HG02938 (cell line): Measurements from ENCODE around the gene FLRT1.
"Not testable (repeated sequence)": the region's sequence is repeated elsewhere in the genome, so short reads cannot be mapped to it uniquely, and the experiment has no call there.

ENCODE experiments used
- ATAC-seq: cut with Tn5 transposase; IDR thresholded peaks from one replicate; pipeline ENCODE4 v1.9.1; 2021; ENCODE audit warnings: mild to moderate bottlenecking, moderate library complexity; ENCODE audit not compliant: unreplicated experiment

The FLRT1 gene

DNA sequence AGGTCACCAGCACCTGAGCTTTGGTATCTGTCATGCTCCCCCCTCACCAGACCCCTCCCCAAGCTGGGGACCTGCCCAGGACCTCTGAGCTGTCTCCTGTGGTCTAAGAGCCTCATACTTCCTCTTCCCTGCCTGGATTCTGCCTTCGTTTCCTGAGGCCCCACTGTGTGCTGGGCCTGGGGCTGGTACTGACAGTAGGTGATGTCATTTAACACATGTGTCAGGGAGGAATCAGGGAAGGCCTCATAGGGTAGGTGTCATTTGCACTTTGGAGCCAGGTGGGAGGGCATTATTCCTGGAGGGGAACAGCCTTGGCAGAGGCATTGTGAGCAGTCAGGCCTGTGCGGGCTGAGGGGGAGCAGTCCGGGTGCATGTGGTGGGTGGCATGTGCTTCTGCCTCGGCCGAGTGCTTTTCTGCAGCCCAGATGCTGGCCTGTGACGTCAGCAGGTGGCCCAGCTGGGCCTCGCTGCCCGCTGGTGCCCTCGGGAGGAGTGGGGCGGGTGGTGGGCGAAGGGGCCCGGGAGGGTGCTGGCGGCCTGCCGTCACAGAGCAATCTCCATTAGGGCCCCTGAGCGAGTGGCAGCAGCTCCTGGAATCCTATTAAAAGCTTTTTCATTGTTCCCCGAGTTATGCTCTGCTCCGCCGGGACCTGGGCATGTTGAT lies 9.1 kb downstream of the FLRT1 start:
- no peak for ATAC-seq

GRCh38 chr11:64045700-64046099 lies 10.0 kb downstream of the FLRT1 start:
- no peak for ATAC-seq

DNA sequence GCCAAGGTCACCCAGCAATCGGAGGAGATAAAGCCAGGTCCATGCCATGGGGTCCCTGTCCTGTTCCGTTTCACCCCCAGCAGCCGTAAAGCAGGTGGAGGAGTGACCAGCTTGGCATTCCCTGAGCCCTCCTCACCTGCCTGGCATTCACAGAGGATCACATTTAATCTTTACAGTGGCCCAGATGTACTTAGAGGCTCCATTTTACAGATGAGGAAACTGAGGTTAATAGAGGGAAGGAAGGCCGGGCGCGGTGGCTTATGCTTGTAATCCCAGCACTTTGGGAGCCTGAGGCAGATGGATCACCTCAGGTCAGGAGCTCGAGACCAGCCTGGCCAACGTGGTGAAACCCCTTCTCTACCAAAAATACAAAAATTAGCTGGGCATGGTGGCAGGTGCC lies 11.6 kb downstream of the FLRT1 start:
- not testable (repeated sequence) for ATAC-seq

DNA sequence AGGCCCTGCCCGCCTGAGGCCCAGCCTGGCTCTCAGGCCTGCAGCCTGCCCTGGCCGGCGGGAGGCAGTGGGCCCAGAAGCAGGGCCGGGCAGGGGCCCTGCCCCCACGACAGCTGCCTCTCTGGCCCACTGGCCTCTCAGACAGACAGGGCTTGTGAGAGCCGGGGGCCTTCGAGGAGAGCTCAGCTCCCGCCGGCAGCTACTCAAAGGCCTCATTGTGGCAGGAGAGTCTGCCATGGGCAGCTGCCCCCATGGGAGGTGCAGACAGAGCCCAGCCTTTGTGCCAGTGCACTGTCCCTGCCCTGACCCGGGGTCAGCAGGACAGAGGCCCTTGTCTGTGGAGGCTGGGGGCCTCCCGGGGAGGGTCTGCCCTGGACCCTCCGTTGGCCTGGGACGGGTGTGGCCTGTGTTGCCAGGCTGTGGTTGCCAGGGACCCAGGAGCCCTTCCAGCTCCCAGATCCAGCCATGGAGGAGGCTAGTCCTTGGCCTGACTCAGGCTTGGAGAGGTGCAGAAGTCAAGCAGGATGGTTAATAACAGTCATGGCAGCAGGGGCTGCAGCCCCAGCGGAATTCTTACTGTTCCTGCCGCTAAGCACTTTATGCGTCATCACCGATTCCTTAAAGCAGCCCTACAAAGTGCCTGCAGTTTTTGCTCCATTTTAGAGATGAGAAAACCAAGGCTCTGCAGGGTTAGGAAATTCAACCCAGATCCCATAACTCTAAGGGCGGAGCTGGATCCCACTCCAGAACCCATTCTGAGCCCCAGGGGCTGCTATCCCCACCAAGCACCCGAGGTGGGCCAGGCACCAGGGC lies 12.5 kb downstream of the FLRT1 start:
- no peak for ATAC-seq

DNA sequence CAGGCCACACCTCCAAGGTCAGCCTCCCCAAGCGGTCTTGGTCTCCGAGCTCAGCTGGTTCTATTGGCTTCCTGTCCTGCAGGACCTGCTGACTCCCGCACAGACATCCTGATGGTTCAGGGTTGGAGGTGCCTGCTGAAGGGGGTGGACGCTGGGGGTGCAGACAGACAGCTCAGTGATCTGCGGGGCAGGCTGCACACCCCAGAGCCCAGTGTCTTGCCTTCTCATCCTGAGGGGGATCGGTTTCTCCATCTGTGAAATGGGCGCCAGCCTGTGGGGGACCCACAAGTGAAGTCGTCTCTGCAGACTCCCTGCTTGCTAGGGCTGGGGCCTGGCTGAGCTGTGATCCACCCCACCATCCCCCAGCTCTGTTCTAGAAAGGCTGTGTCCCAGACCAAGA lies 13.8 kb downstream of the FLRT1 start:
- ATAC-seq: no peak

DNA sequence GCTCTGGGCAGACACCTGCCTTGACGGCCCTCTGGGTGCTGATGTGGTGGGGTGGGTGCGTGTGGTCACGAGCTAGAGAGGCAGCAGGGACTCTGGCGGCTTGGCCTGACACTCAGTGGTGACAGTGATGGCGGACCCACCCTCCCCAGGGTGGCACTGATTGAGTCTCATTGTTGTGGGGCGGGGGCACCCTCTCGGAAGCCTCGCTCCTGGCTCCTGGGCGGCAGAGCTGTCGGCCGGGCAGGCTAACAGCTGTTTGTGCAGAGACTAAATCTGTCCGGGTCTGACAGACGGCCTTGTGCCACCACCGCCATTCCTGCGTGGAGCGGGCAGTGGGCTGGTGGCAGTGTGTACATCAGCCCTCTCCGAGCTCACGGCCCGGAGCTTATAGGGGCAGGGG lies 15.6 kb downstream of the FLRT1 start:
- no peak for ATAC-seq

- no peak for ATAC-seq
These were observed 16.7 kb downstream of the FLRT1 start for GRCh38 chr11:64052436-64052835.

DNA sequence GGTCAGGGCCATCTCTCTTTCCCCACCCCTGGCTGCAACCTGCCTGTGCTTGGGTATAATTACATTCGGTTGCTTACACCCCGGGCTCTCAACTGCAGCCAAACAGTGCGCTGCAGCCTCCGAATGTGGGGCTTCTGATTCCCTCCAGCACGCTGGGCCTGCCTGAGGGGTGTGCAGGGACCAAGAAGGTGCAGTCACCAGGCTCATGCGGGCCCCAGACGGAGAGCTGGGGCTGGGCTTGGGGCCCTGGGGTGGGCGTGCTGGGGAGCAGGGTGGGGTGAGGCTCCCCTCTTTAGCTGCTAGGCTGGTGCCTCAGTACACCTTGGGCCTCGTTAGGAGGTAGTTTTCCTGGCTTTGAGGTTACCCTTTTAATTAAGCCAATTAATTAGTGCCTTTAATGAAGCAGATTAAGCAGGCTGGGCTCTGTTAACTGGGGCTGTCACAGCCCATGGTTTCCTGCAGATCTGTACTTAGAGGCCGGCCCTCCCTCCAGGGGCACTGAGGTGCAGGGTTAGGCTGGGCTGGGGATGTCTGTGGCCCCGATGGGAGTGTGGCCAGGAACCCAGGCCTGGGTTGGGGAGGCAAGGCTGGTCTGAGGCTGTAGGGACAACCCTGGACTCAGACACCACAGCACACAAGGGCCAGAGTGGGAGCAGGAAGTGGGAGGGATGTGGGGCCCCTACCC lies 17.3 kb downstream of the FLRT1 start:
- ATAC-seq: no peak

- no peak for ATAC-seq
These were observed 18.0 kb downstream of the FLRT1 start for GRCh38 chr11:64053699-64054098.

GRCh38 chr11:64055077-64055476 lies 19.3 kb downstream of the FLRT1 start:
- no peak for ATAC-seq

GRCh38 chr11:64056213-64056785 lies 20.6 kb downstream of the FLRT1 start:
- ATAC-seq: no peak

GRCh38 chr11:64056861-64057260 lies 21.1 kb downstream of the FLRT1 start:
- ATAC-seq: no peak

GRCh38 chr11:64057890-64058289 lies 22.2 kb downstream of the FLRT1 start:
- no peak for ATAC-seq

DNA sequence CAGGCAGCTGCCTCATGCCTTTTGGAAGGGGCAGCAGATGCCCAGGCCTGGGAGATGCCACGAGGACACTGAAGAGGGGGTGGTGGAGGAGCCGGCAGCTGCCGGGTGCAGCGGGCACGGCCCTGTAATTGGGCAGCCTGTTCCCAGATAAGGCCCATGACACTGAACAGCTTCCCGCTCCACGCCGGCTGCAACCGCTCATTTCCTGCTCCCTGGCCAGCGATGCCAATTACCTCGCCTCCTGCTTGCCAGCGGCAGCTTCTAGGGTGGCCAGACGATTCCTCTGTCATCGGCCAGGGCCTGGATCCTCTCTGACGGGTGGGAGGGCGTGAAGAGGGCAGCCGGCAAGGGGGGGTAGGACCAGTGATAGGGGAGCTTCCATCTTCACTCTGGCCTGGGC lies 22.8 kb downstream of the FLRT1 start:
- ATAC-seq: no peak

DNA sequence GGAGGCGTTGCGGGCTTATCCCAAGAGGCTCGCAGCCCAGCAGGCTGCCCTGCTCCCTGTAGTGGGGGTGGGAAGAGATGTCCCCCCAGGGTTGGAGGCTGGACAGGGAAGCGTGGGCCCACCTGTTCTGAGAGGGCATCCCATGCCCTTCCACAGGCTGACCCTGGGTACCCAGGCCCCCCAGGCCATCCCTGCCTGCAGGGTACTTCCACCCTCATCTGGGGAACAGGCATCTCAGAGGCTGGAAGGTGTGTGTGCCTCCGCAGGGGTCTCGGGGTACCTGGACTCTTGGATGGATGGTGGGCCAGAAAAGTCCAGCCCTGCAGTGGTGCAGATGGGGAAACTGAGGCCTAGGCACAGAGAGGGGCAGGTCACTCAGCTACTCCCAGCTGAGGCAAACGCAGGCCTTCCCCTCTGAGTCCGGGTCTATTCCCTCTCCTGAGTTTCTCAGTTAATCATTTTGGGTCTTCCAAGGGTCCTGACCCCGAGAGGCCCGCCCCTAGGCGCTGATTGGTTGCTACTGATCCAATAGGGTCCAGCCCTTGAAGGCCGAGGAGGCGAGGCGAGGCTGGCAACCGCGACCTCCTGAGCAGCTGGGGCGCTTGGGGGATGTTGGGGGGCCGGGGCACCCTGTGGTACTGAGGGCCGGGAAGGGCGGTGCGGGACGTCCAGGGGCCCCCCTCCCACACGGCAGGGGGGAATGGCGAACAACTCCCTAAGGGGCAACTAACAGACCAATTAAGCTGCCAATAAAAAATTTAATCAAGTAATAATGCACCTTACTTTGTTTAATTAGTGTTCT lies 23.8 kb downstream of the FLRT1 start:
- ATAC-seq: no peak

- ATAC-seq: no peak
These were observed 24.6 kb downstream of the FLRT1 start for GRCh38 chr11:64060263-64060860.

- no peak for ATAC-seq
These were observed 25.2 kb downstream of the FLRT1 start for GRCh38 chr11:64060861-64061444.

DNA sequence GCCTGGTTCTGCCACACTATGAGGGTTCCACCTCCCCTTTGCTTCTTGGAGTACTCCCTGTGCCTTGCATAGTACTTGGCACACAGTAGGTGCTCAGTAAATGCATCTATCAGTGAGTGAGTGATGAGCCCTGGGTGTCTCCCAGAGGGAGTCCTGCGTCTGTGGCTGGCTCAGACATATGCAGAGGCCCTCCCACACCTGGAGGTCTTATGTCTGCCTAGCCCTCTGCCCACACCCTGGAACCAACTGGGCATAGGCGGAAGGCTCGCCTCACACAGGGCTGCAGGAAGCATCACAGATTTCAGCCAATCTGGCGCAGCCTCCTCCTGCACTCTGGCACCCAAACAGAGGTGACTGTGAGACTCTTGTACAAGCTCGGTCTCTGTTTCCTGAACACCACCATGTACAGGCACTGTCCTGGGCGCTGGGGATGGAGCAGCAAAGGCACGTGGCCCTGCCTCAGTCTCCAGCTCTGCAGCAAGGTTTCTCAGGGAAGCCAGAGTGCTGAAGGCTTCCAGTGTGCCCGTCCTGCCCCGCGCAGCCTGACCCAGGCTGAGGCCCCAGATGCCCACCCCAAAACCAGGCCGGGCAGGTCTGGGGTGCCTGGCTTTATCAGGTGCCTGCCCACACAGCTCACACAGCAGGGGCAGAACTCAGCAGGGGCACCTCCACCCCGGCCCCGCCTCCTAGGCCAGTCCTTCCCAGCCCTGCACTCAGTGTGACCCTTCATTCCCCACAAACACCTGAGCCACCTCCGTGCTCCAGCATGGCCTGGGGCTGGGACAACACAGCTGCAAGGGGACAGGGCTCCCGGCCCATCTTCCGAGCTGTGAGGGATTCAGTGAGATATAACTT lies 26.7 kb downstream of the FLRT1 start:
- no peak for ATAC-seq

- no peak for ATAC-seq
These were observed 28.0 kb downstream of the FLRT1 start for GRCh38 chr11:64063777-64064176.
